ENCODE measurements around the gene ZNF189.
"Not testable (repeated sequence)": the region's sequence is repeated elsewhere in the genome, so short reads cannot be mapped to it uniquely, and the experiment has no call there.

The ZNF189 gene

DNA sequence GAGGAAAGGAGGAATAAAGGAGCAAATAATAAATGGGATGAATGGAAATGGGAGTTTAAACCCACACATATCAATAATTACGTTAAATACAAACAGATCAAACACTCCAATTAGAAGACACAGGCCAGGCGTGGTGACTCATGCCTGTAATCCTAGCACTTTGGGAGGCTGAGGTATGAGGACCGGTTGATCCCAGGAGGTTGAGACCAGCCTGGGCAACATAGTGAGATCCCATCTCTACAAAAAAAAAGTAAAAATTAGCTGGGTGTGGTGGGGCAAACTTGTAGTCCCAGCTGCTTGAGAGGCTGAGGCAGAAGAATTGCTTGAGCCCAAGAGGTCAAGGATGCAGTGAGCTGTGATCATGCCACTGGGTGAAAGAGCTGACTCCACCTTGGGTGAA lies 17.5 kb upstream of the ZNF189 start:
- no peak for DNase-seq

DNA sequence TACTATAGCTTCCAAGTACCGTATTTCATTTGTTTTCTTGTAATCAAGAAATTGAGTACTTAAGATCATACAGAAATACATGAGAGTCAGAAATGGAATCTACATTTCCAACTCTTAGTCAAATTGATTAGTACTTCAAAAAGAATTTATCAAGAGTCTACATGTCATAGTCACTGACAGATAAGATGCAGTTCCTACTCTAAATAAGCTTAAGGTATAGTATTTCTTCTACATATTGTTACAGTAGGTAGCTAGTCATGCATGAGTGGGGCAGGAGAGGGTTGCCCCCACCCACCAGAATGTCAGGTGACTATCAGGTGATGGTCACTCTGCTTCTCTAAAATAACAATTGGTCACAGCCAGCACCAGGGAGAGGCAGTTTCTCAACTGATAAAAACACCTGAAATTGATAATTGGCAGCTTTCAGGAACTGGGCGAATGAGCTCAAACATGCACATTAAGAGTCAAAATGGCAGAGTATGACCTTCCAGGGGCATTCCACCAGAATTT lies 16.8 kb upstream of the ZNF189 start:
- no peak for DNase-seq

DNA sequence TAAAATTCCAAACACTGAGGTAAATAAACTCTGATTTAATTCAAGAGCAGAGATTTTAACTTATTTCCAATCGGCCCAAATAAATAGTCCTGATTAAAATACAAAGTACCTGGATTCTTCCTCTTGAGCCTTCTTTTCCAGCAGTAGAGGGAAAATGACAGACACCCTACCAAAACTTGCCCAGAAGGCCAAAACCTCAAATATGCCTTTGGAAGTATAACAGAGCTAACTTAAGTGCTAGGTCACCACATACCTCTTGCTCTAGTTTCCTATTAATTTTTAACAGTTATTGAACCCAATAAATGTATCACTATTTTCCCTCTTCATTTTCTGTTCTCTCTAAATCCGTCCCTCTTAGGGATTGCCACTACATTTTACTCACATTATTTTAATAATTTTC lies 15.3 kb upstream of the ZNF189 start:
- DNase-seq: no peak

DNA sequence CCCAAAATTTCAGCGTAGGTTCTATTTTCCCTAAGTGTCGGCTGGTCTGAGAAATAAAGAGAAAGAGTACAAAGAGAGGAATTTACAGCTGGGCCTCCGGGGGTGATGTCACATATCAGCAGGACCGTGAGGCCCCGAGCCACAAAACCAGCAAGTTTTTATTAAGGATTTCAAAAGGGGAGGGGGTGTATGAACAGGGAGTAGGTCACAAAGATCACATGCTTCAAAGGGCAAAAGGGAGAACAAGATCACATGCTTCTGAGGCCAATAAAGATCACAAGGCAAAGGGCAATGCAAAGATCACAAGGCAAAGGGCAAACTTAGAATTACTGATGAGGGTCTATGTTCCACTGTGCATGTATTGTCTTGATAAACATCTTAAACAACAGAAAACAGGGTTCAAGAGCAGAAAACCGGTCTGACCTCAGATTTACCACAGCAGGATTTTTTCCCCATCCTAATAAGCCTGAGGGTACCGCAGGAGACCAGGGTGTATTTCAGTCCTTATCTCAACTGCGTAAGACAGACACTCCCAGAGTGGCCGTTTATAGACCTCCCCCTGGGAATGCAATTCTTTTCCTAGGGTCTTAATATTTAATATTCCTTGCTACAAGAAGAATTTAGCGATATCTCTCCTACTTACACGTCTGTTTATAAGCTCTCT lies 13.6 kb upstream of the ZNF189 start, which contains the start of gene BAAT:
TSS of gene BAAT (minus strand) at position 134 of the 664 bp plus-strand sequence. CDS start 13,602 bp downstream, outside the sequence.
- not testable (repeated sequence) for DNase-seq

DNA sequence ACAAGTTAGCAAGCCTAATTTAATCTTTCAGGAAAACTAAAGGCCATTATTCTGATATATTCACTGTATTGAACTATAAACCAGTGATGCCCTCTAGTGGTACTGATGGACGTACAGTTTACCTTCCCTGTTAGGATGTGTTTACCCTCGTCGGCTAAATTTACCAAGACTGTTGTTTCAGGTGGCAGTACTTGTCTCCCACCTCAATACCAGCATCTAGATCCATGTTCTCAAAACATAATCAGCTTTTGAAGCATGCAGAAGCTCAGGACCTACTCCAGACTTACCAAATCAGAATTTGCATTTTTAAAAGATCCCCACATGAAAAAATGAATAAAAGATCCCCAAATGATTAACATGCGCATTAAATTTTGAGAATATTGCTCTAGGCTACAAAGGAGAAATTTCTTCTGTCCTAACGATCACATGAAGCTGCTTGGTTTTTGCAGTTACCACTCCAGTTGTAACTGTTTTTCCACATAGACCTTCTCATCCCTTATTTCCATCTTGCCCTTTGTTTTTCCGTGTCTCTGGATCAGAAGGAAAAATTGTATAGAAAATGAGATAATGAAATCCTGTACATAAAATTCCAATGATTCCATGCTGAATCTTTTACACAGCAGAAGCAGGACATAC lies 10.7 kb upstream of the ZNF189 start:
- DNase-seq: peak; percentile 48

DNA sequence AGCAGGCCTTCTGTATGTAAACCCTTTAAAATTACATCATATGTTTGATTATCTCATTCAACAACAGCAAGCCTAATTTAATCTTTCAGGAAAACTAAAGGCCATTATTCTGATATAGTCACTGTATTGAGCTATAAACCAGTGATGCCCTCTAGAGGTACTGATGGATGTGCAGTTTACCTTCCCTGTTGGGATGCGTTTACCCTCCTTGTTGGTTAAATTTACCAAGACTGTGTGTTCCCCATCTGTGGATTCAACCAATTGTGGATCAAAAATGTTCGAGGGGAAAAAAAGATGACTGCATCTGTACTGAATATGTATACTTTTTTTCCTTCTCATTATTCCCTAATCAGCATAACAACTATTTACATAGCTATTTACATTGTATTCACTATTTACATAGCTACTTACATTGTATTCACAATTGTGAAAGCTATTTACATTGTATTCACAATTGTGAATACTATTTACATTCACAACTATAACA lies 10.1 kb upstream of the ZNF189 start:
- peak; percentile 5 for DNase-seq

DNA sequence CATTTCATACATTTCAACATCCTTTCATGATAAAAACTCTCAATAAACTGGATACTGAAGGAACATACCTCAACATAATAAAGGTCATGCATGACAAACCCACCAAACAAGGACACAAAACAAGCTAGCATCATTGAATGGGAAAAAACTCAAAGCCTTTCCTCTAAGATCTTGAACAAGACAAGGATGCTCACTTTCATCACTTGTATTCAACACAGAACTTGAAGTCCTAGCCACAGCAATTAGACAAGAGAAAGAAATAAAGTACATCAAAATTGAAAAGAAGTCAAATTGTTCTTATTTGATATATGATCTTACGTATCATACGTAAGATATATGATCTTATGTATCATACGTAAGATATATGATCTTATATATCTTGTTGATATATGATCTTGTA lies 5.5 kb upstream of the ZNF189 start:
- no peak for DNase-seq

DNA sequence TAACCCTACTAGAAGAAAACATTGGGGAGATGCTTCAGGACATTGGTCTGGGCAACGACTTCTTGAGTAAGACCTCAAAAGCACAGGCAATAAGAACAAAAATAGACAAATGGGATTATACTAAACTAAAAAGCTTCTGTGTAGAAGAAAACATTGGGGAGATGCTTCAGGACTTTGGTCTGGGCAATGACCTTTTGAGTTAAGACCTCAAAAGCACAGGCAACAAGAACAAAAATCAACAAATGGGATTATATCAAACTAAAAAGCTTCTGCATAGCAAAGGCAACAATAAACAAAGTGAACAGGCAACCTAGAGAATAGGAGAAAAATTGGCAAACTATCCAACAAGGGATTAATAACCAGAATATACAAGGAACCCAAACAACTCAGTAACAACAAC lies 4.0 kb upstream of the ZNF189 start:
- no peak for DNase-seq

DNA sequence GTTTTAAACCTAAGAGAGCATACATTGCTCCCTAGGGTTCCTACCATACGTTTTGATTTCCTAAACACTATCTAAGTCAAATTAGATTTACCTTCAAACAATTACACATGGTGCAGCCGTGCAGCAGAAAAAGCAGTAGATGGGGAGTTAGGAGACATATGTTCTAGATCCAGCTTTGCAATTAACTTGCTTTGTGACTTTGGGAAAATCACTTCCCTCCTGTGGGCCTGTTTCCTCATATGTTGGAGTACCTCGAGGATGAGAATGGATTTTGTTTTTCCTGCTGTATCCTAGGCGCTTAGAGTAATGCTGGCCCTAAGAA lies 944 bp upstream of the ZNF189 start:
- no peak for DNase-seq

DNA sequence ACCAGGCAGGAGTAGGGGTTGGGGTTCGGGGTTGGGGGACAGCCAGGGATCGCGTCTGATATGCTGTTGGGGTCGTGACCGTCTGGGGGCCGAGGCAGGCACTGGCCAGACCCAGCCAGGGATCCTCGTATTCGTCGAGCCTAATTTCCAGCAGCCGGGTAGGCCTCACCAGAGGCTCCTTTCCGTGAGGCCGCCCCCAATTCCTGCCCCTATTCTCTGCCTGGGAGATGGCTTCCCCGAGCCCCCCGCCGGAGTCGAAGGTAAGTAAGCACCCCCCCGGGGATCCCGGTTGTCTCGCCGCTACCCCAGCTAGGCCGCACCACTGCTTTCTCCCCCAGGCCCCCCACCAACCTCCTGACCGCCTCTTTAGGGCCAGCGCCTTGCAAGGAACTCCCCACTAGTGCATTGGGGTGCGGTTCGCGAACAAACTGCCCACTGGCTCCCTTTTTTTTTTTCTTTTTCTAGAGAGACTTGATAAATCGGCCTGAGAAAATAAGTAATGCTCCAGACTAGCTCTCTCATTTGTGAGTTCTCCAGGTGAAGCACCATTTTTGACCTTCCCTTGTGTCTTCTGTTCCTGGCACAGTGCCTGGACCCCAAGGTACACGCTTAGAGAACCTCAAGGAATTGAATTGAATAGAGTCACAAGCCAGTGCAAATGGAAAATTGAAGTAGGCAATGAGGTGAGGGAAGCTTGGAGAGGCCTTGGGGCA lies 435 bp downstream of the ZNF189 start:
- no peak for DNase-seq

DNA sequence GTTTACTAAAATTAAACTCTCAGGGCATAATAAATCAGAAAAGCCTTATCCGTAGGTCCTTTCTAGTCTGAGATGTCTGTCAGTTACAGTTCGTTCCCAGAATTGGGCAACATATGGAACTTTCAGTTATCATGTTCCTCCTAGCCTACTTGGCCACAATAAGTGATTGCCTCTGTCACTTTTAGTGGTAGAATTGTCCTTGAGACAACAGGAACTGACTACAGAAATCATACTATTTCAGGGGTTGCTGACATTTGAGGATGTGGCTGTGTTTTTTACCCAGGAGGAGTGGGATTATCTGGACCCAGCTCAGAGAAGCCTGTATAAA lies 956 bp downstream of the ZNF189 start:
- no peak for DNase-seq

DNA sequence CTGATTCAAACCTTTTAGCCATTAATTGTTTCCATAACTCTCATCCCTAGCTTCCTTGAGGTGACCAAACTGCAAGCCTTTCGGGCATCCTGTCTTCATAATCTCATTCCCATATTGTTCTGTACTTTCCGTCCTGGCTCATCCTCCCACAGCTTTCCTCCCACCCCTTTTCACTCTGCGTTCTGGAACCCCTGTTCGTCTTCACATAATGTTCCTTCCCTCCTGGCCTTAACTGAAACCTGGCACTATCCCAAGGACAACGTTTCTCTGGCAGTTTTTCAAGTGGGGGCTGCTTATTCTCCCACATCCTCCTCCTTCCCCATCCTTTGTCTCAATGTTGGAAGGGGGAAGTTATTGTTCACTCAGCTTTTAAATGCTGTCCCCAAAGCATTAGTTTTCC lies 1.5 kb downstream of the ZNF189 start:
- no peak for DNase-seq

DNA sequence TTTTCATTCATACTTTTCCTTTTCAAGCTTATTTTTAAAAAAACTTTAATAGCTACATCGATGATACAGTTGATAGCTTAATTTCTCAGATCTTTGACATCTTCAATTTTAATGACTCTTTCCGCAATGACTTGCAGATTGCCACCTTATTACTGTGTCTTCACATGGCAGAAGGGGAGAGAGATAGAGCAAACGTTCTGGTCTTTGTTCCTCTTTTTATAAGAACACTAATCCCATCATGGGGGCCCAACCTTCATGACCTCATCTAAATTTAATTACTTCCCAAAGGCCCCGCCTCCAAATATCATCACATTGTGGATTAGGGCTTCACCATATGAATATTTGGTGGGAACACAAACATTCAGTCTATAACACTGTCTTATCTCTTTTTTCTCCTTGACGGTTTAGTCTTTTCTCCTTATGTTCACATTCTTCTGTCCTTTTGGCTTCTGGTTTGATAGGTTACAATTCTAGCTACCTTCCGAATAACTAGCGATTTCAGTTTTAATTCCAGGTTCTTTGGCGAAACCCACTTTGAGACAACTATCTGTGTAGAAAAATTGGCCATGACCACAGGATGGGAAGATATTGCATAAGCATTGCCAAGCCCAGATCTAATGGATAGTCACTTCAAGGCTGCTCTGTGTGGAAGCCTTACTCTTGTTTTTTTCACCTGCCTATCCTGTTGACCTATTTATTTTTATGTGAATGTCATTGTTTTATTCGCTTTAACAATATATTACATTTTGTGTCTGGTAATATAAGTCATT lies 5.0 kb downstream of the ZNF189 start:
- no peak for DNase-seq

DNA sequence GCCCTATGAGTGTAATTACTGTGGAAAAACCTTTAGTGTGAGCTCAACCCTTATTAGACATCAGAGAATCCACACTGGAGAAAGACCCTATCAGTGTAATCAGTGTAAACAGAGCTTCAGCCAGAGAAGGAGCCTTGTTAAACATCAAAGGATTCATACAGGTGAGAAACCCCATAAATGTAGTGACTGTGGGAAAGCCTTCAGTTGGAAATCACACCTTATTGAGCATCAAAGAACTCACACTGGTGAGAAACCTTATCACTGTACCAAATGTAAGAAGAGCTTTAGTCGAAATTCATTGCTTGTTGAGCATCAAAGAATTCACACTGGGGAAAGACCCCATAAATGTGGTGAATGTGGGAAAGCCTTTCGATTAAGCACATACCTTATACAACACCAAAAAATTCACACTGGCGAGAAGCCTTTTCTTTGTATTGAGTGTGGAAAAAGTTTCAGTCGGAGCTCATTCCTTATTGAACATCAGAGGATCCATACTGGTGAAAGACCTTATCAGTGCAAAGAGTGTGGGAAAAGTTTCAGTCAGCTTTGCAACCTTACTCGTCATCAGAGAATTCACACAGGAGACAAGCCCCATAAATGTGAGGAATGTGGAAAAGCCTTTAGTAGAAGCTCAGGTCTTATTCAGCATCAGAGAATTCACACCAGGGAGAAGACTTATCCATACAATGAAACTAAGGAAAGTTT lies 9.9 kb downstream of the ZNF189 start:
- DNase-seq: no peak

DNA sequence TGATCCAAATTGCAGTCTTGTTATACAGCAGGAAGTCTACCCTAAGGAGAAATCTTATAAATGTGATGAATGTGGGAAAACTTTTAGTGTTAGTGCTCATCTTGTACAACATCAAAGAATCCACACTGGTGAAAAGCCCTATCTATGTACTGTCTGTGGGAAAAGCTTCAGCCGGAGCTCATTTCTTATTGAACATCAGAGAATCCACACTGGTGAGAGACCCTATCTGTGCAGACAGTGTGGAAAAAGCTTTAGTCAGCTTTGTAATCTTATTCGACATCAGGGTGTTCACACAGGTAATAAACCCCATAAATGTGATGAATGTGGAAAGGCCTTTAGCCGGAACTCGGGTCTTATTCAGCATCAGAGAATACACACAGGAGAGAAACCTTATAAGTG lies 10.4 kb downstream of the ZNF189 start:
- peak; percentile 12 for DNase-seq

DNA sequence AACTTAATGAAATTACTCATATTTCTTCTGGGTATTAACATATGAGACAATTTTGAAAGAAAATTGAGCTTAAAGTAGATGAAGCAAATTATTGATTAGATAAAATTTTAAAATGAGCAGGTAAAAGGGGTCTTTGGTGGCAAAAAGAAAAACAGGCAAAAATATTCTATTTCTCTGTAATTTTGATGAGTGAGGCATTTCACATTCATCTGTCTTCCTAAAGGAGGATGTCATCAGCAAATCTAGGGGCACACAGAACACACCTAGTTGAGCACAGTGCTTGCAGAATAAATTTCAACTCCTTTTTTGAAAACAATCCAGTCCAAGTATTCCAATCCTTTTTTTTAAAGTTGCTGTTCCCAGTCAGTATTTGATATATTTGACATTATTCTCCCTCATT lies 16.2 kb downstream of the ZNF189 start:
- DNase-seq: no peak

DNA sequence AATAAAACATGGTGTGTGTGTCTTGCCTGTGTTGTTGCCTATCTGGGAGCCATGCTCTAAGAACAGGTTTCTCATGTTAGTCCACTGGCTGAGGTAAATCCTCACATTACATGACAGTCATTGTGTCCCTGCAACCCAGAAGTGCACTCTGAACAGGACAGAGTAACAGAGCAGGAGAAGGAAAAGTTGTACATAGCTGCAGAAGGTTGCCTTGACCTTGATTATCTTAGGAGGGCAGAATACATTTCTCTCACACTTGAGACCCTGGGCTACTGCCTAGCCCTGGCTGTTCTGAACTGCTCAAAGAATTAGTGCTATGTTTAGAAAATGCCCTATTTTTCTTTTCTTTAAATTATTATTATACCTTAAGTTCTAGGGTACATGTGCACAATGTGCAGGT lies 16.9 kb downstream of the ZNF189 start:
- no peak for DNase-seq

DNA sequence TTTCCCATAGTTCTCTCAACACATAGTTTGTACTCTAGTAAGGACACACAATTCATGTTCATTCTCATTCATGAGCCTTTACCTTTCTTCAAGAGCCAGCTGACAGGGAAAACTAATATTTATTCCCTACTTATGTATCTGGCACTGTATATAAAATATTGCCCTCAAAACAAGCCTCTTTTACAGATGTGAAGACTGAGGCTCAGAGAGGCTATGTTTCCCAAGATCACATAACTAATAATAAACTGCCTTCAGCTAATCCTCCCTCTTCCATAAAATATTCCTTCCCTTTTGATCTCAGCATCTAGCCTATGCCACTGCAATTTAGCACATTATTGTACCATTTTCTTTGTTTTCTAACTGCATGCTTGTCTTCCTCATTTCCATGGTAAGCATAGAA lies 18.7 kb downstream of the ZNF189 start:
- no peak for DNase-seq

DNA sequence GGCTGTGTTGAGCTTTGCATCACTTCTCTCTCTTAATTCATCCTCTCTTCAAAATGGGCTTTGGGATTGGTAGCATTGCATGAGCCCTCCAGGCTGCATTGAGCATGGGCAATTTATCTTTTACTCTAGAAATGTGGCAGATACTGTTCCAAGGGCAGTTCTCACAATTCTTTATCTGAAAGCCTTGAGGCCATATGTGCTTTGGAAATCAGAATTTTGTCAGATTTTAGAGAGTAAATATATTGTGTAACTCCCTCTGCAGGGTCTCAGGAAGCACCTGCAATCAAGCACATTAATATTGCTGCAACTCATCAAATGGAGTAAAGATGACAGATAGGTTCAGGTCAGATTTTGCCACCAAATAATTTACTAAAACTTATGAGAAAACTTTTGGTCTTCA lies 19.3 kb downstream of the ZNF189 start:
- no peak for DNase-seq

DNA sequence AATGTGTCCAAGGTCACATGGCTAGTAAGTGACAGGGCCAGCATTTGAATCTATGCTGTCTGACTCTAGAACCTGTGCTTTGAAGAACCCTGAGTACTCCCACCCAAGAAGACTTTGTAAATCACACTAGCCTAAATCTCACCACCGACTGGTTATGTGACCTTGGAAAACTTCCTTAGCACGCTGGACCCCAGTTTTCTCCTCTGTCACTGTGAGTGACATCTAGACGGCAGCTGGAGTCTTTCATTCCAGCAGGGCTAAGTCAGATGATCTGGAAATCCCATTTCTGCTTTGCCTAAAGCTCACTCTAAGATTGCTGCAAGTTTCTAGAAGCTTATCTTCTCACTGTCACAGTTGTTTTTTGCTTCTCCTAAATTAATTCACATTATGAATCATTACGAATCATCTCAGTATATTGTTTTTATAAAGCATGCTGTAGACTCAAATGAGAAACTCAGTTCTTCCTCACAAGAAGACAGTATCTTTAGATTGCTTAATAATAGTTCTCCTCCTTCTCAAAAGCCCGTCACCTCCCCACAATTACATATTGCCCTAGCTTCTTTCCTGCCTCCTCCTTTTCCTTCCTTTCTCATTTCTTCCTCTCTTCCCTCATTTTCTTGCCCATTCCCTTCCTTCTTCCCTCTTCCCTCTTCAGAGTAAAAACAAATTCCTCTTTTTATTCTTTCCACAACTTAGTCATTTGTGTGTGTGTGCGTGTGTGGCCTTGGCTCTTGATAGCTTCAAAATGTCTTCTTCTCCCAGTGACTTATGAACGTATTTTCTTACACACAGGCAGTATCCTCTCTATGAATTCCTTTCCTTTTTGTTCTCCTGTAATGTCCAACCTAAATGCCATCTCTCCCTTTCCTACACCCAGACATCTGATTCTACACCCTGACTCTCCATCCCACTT lies 20.1 kb downstream of the ZNF189 start:
- DNase-seq: peak; percentile 41

DNA sequence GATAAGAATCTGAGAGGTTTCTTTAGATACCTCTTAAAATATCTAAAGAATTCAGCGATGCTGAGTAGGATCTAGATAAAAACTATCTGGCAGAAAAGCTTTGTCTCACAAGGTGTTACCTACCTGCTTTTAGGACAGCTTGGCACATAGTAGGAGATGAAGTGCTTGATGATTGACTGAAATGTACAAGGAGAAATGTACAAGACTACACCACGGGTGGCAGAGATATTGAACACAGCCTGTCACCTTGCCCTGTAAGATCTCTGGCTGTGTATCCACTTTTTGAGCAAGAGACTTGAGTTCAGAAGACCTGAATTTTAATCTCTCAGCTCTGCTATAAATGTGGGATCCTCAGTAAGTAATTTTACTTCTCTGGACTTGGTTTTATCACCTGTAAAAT lies 21.2 kb downstream of the ZNF189 start:
- DNase-seq: no peak

Measured in fibroblast of skin of abdomen (primary cell).